Measurements from ENCODE around the gene LYPLA2. TPM values are rescaled to one million over a fixed set of nuclear protein-coding genes. Genes with fewer than 3 reads are reported as not detected.

Gene LYPLA2
- total RNA-seq, 1 donor from 2014 or later: 45.9 TPM

DNA sequence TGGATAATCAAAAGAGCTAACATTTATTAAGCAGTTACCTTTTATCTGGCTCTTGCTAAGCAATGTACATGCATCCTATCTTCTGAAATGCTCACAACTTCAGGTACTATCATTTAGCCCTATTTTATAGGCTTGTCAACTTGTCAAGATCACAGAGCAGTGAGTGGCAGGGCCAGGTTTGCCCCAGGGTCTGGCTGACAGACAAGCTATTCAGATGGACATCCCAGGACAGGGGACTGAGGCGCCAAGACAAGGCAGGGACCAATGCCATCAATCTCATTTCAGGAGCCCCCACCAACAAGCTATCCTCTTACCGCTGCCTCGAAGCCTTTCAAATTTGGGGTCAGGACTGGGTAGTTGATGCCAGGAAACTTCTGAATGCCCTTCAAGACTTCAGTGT, 25.4 kb downstream of the LYPLA2 start:
- Histone ChIP-seq H3K9me3 (no peaks in the 10 kb centered on the region), H3K27me3 (no peaks in the 10 kb centered on the region), H3K4me1 (no peaks in the 10 kb centered on the region), H3K27ac (no peak overlapping the region), H3K36me3 (peaks cover 83% of the 10 kb centered on the region), H3K4me3 (no peak overlapping the region)
- no peak for DNase-seq
- ATAC-seq: no peak
- no peak for TF ChIP-seq CTCF (IDR thresholded peaks at IDR 0.05)
- intact Hi-C loops (cut with DNase I): no loop called here

GRCh38 chr1:23816906-23817305, 26.0 kb downstream of the LYPLA2 start:
- Histone ChIP-seq H3K27me3 (no peaks in the 10 kb centered on the region), H3K4me3 (no peak overlapping the region), H3K36me3 (peaks cover 78% of the 10 kb centered on the region), H3K9me3 (no peaks in the 10 kb centered on the region), H3K4me1 (no peaks in the 10 kb centered on the region), H3K27ac (no peak overlapping the region)
- intact Hi-C loops (cut with DNase I): no loop called here
- TF ChIP-seq CTCF (IDR thresholded peaks at IDR 0.05): no peak
- ATAC-seq (no peak), DNase-seq (no peak)

DNA sequence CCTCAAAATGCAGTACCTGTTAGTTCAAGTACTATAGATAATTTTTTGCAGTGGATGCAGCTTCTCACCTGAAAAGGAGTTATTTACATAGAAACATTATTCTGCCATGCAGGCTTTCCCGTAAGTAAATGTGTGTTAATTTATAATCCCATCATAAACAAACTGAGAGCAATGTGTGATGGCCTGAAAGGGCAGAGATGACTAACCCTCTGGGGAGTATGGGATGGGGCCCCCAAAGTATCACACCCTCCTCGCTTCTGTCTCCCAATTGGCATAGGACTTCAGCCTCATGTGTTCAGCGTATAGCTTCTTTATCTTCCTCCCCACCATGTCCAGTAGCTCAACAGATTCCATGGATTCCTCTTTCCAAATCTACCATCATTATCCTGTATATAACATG, 26.7 kb downstream of the LYPLA2 start:
- no peaks in the 10 kb centered on the region for H3K9me3 ChIP-seq
- intact Hi-C loops (cut with DNase I): no loop called here
- H3K36me3 ChIP-seq: peaks cover 71% of the 10 kb centered on the region
- no peak overlapping the region for H3K27ac ChIP-seq
- DNase-seq (no peak), ATAC-seq (no peak)
- no peaks in the 10 kb centered on the region for H3K4me1 ChIP-seq
- H3K27me3 ChIP-seq: no peaks in the 10 kb centered on the region
- TF ChIP-seq CTCF (IDR thresholded peaks at IDR 0.05): no peak
- no peak overlapping the region for H3K4me3 ChIP-seq

GRCh38 chr1:23823767-23824166, 32.8 kb downstream of the LYPLA2 start:
- no peak for DNase-seq
- no peak for ATAC-seq
- intact Hi-C loops (cut with DNase I): no loop called here
- Histone ChIP-seq H3K27me3 (no peaks in the 10 kb centered on the region), H3K27ac (no peak overlapping the region), H3K4me1 (peaks cover 11% of the 10 kb centered on the region), H3K9me3 (no peaks in the 10 kb centered on the region), H3K4me3 (no peak overlapping the region), H3K36me3 (peaks cover 16% of the 10 kb centered on the region)
- no peak for TF ChIP-seq CTCF (IDR thresholded peaks at IDR 0.05)

GRCh38 chr1:23824711-23825075, 33.7 kb downstream of the LYPLA2 start:
- no peaks in the 10 kb centered on the region for H3K27me3 ChIP-seq
- H3K9me3 ChIP-seq: no peaks in the 10 kb centered on the region
- ATAC-seq (no peak), DNase-seq (no peak)
- H3K4me3 ChIP-seq: peak overlapping the region; percentile 99
- intact Hi-C loops (cut with DNase I): no loop called here
- no peak for TF ChIP-seq CTCF (IDR thresholded peaks at IDR 0.05)
- H3K4me1 ChIP-seq: peaks cover 11% of the 10 kb centered on the region
- H3K27ac ChIP-seq: peak overlapping the region; percentile 98
- peaks cover 9% of the 10 kb centered on the region for H3K36me3 ChIP-seq

DNA sequence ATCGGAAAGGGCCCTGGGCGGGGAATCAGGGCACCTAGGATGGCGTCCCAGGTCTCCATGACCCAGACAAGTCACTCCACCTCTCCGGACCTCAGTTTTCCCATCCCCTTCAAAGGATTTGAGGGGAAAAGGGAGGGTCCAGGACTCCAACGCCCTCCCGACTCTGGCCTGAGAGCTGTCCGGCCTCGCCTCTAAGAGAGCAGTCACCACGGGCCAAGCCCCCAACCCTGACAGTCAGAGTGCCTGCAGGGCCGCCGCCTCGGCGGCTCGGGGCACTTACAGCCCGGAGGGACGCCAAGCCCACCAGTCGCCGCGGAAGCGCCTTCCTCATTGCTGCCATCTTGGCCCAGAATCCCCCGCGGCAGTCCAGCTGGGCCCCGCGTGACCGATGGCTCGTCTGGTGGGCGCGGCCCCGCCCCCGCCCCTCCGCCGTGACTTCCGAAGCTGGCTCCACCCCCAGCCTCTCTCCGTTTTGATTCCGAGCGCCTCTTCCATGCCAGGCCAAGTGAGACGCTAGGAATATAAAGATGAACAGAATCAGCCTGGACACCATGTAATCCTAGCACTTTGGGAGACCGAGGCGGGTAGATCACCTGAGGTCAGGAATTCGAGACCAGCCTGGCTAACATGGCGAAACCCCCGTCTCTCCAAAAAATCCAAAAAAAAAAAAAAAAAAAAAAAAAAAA, 34.3 kb downstream of the LYPLA2 start, which contains the start of gene HMGCL:
Gene HMGCL, minus strand, starts transcription at position 354 of the 686 bp plus-strand sequence. Its CDS starts 14 bp downstream, at position 340.
- no peak for TF ChIP-seq CTCF (IDR thresholded peaks at IDR 0.05)
- H3K9me3 ChIP-seq: no peaks in the 10 kb centered on the region
- intact Hi-C loops (cut with DNase I): no loop called here
- peak within 1 kb of the TSS; percentile 98 for H3K27ac ChIP-seq
- H3K36me3 ChIP-seq: peaks cover 4% of the 10 kb centered on the region
- peaks cover 11% of the 10 kb centered on the region for H3K4me1 ChIP-seq
- peak; percentile 95 for DNase-seq
- peak within 1 kb of the TSS; percentile 99 for H3K4me3 ChIP-seq
- H3K27me3 ChIP-seq: no peaks in the 10 kb centered on the region
- ATAC-seq: peak; percentile 100
